IPS-18a (cell line): ENCODE data around the gene HIVEP2.

Source experiments
- H3K27ac ChIP-seq: one replicate; pipeline ENCODE4 v1.5.1; 2013; ENCODE audit warnings: low read length
- H3K27me3 ChIP-seq: one replicate; pipeline ENCODE4 v1.6.1; 2013; ENCODE audit warnings: mild to moderate bottlenecking, low read length; ENCODE audit not compliant: control insufficient read depth, insufficient read depth
- H3K36me3 ChIP-seq: one replicate; pipeline ENCODE4 v1.6.1; 2013; ENCODE audit warnings: low read depth, low read length; ENCODE audit not compliant: control insufficient read depth
- H3K4me1 ChIP-seq: one replicate; pipeline ENCODE4 v1.6.1; 2013; ENCODE audit warnings: low read depth, low read length; ENCODE audit not compliant: control insufficient read depth
- H3K4me3 ChIP-seq: one replicate; pipeline ENCODE4 v1.5.1; 2013; ENCODE audit warnings: low read length
- H3K9ac ChIP-seq: one replicate; pipeline ENCODE4 v1.6.1; 2013; ENCODE audit warnings: mild to moderate bottlenecking, low read length, moderate library complexity
- H3K9me3 ChIP-seq: one replicate; pipeline ENCODE4 v1.6.1; 2013; ENCODE audit warnings: low read depth, low read length; ENCODE audit not compliant: control insufficient read depth

The HIVEP2 gene

DNA sequence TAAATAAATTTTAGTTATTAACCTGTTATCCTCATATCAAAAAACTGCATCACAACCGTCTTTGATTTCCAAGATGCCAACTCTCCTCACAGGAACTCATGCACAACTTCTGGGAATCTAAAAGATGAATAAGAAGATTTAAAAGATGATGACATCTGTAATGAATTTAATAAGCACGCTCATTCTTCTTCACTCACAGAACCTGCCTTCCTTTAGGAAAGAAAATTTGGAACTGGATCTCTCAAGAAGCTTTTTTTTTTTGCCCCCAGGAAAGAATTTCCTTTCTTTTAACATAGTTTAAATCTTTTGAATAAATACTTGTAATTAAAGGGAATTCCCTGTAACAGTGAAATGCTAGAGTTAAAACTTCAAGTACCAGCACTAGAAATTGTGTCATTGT is 161.5 kb downstream of the HIVEP2 start:
- no peaks in the 10 kb centered on the region for H3K27me3 ChIP-seq
- no peak overlapping the region for H3K9ac ChIP-seq
- H3K27ac ChIP-seq = no peak overlapping the region
- H3K9me3 ChIP-seq = no peaks in the 10 kb centered on the region
- H3K4me3 ChIP-seq = no peak overlapping the region
- no peaks in the 10 kb centered on the region for H3K4me1 ChIP-seq
- H3K36me3 ChIP-seq = no peaks in the 10 kb centered on the region

DNA sequence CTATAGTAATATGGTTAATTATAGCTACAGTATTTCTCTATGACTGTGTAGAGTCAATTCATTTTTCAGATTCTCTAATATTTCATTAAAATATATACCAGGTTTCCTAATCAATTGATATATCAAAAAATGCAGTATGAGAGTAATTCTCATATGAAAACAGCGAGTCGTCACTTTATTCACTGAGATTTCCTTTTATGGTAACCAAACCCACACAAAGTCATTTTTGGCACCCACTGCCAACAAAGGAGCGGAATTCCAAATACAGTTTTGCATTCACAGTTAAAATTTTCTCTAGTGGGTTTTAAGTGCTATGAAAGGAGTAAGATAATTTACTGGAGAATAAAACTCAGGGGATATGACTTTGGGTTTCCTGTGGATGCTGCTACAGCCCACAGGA is 163.8 kb downstream of the HIVEP2 start:
- Histone ChIP-seq H3K36me3 (no peaks in the 10 kb centered on the region), H3K4me1 (no peaks in the 10 kb centered on the region), H3K27me3 (no peaks in the 10 kb centered on the region), H3K4me3 (no peak overlapping the region), H3K9ac (no peak overlapping the region), H3K9me3 (no peaks in the 10 kb centered on the region), H3K27ac (no peak overlapping the region)

DNA sequence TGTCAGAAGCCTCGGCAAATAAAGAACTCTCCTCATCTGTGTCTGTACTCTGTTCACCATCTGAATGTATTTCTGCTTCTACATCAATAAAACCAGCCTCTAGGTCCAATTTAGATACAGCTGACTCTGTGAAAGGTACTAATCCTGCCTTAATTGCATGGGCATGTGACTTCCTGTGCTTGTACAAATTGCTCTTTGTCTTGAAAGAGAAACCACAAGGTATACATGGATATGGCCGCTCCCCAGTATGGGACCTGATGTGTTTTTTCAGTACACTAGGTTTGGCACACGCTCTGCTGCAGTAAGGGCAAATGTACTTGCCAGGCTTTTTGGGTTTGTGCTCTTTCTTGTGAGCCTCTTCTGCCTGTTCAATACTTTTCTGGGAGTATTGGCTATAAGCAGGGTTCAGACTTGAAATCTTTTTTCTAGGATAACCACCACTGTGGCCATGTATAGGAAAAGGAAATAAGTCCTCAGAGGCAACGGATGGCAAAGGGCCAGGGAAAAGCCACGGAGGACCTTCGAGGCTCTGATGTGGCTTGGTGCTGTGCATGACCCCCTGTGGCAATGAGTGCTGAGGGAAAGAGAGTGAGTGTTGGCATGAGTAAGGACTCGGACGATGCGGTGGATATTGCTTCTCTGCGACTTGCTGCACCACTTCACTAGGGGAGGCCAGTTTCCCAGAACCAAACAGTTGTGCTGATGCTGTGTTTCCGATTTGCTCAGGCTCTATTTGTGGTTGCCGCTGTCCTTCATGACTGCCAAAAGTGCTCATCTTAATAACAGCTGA is 170.9 kb downstream of the HIVEP2 start:
- Histone ChIP-seq H3K36me3 (peaks cover 9% of the 10 kb centered on the region), H3K9me3 (no peaks in the 10 kb centered on the region), H3K9ac (no peak overlapping the region), H3K27ac (no peak overlapping the region), H3K4me3 (no peak overlapping the region), H3K27me3 (no peaks in the 10 kb centered on the region), H3K4me1 (no peaks in the 10 kb centered on the region)

DNA sequence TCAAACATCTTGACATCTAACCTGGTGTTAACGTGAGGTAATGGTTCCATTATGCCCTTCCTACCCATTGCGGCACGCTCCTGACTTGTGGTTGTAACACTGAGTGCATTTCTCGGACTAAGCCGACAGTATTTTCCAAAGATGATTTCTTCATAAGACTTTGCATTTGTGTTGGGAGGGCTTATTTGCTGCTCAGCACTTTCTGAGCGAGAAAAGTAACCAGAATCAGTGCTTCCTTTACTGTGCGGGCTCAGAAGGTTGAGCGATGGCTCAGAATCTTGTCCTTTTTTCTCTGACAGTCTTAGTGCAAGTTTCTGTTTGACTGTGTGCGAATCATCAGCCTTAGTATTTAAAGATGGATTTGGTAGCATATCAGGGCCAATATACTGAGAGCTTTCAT is 171.7 kb downstream of the HIVEP2 start:
- Histone ChIP-seq H3K27me3 (no peaks in the 10 kb centered on the region), H3K4me1 (no peaks in the 10 kb centered on the region), H3K36me3 (peaks cover 9% of the 10 kb centered on the region), H3K9ac (no peak overlapping the region), H3K27ac (no peak overlapping the region), H3K4me3 (no peak overlapping the region), H3K9me3 (no peaks in the 10 kb centered on the region)

DNA sequence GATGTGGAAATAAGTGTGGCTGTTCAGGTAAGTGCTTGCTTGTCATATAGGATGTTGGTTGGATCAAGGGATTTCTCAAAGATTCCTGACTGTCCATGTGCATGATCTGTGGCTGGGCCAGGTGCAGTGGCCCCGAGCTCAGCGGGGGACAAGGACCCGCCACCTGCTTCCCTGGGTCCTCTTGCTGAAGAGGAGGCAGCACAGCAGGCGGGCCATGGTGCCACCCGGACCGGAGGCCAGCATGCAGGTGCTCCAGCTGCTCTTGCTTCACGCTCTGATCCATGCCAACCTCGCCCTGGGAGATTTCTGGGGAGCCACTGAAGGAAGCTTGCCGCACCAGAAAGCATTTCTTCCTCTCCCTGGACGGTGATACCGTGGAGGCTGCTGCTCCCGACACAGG is 173.8 kb downstream of the HIVEP2 start:
- no peaks in the 10 kb centered on the region for H3K9me3 ChIP-seq
- H3K27ac ChIP-seq = no peak overlapping the region
- no peaks in the 10 kb centered on the region for H3K27me3 ChIP-seq
- H3K4me3 ChIP-seq = no peak overlapping the region
- H3K9ac ChIP-seq = no peak overlapping the region
- H3K36me3 ChIP-seq = peaks cover 9% of the 10 kb centered on the region
- H3K4me1 ChIP-seq = no peaks in the 10 kb centered on the region

DNA sequence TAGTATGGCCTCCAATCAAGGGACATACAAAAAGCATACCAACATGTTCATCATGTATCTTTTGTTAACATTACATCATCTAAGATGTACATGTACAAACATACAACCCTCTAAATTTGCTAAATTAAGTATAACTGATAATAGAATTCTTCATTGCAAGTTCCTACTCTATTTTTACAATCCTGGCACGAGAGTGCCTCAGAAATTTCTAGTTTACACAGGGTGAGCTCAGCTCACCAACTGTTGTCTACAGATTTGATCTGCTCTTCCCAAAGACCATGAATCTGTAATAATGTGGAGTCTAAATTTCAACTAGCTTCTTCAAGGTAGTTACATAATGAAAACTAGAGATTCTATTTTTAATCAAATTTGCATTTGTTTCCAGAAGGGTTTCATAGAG is 179.7 kb downstream of the HIVEP2 start:
- Histone ChIP-seq H3K9ac (no peak overlapping the region), H3K27me3 (no peaks in the 10 kb centered on the region)

DNA sequence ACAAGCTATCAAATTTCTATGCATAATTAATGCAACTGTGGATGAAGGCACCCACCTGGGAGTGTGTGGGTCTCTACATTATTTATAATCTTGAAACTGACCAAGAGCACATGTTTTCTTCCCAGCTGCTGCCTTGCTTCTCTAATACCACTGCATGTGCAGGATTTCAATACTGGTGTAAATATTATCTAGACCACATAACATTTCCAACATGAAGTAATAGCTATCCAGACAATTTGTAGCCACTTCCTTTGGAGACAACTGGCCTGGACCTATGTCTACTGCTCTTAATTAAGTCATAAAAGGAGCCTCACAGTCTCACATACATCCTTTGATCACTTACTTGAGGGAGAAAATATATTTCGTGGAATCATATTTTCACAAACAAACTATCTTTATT is 180.7 kb downstream of the HIVEP2 start:
- Histone ChIP-seq H3K27ac (no peak overlapping the region), H3K36me3 (peaks cover 18% of the 10 kb centered on the region), H3K27me3 (no peaks in the 10 kb centered on the region), H3K9ac (no peak overlapping the region), H3K4me1 (no peaks in the 10 kb centered on the region), H3K4me3 (no peak overlapping the region), H3K9me3 (no peaks in the 10 kb centered on the region)

More for the DNA sequence above, 179.7 kb downstream of the HIVEP2 start:
- no peaks in the 10 kb centered on the region for H3K4me1 ChIP-seq
- H3K4me3 ChIP-seq = no peak overlapping the region
- H3K9me3 ChIP-seq = no peaks in the 10 kb centered on the region
- no peak overlapping the region for H3K27ac ChIP-seq
- H3K36me3 ChIP-seq = peaks cover 8% of the 10 kb centered on the region

DNA sequence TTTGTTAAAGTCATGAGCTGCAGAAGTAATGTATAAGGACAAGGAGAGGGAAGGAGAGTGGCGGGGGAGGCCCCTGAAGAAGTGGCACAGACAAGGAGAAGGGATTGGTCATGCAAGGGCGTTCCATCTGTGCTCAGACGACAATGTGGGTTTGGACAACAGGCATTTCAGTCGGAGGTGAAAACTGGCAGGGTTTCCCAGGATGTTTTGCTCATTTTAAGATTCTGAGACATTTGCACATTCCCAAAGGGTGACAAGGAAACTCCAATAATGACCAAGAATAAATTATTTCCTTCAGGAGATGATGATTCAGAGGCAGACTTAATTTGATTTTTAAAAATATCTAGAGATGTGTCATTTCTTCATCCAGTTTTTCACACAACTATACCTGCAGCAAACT is 181.8 kb downstream of the HIVEP2 start:
- Histone ChIP-seq H3K27me3 (no peaks in the 10 kb centered on the region), H3K36me3 (peaks cover 24% of the 10 kb centered on the region), H3K27ac (no peak overlapping the region), H3K4me1 (no peaks in the 10 kb centered on the region), H3K9ac (no peak overlapping the region), H3K9me3 (no peaks in the 10 kb centered on the region), H3K4me3 (no peak overlapping the region)

DNA sequence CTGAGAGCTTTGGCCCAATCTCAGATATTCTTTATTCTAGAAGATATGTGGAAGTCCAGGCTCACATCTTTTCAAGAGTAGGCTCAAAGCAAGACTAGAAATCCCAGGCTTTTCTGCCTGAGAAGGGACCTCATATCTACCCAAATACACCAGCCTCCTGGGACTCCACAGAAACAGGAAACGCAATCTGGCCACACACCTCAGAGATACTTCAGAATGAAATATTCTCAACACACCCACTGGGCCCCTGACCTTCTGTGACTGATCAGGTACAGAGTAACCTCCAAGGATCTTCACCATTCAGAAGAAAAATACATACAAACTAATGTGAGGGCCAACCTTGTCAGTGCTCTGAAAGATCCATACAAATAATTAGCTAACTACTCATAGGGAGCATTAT is 183.2 kb downstream of the HIVEP2 start:
- Histone ChIP-seq H3K9ac (no peak overlapping the region), H3K36me3 (peaks cover 26% of the 10 kb centered on the region), H3K27ac (no peak overlapping the region), H3K9me3 (no peaks in the 10 kb centered on the region), H3K27me3 (no peaks in the 10 kb centered on the region), H3K4me1 (no peaks in the 10 kb centered on the region), H3K4me3 (no peak overlapping the region)

DNA sequence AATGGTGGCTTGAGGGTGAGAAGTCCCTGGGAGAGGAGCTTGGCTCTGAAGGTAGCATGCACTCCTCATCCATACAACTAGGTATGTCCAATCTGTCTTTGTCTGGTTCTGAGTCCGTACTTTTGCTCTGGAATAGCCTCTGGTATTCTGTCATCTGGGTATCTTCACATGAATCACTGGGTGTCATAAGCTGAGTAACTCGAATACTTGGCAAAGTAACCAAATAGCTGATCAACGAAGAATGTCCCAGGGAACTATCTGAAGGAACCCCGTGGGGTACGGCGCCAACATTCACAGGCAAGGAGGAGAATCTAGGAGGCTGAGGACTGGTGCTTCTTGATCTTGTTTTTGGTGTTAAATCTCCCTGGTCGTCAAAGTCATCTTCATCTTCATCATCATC is 184.8 kb downstream of the HIVEP2 start:
- Histone ChIP-seq H3K9me3 (no peaks in the 10 kb centered on the region), H3K4me3 (no peak overlapping the region), H3K4me1 (no peaks in the 10 kb centered on the region), H3K27me3 (no peaks in the 10 kb centered on the region), H3K9ac (no peak overlapping the region), H3K36me3 (peaks cover 26% of the 10 kb centered on the region), H3K27ac (no peak overlapping the region)

DNA sequence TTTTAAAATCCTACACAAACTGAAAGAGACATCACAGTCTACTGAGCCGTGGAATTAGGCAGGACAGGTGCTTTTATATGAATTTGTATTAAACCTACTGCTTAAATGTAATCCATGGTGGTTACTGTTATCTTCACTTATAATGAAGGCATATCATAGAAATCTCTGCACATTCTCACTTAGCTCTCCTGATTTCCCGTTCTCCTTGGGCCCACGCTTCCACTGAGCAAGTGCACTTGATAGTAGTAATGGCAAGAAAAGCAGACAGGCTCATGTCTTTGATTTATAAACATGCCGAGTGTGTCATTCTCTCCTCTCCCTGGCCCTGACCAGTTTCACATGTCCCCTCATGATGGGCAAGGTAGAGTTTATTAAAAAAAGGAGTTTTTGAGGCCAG is 186.3 kb downstream of the HIVEP2 start:
- no peak overlapping the region for H3K9ac ChIP-seq
- H3K4me1 ChIP-seq = no peaks in the 10 kb centered on the region
- H3K36me3 ChIP-seq = peaks cover 24% of the 10 kb centered on the region
- no peak overlapping the region for H3K4me3 ChIP-seq
- H3K9me3 ChIP-seq = no peaks in the 10 kb centered on the region
- no peak overlapping the region for H3K27ac ChIP-seq
- H3K27me3 ChIP-seq = no peaks in the 10 kb centered on the region

DNA sequence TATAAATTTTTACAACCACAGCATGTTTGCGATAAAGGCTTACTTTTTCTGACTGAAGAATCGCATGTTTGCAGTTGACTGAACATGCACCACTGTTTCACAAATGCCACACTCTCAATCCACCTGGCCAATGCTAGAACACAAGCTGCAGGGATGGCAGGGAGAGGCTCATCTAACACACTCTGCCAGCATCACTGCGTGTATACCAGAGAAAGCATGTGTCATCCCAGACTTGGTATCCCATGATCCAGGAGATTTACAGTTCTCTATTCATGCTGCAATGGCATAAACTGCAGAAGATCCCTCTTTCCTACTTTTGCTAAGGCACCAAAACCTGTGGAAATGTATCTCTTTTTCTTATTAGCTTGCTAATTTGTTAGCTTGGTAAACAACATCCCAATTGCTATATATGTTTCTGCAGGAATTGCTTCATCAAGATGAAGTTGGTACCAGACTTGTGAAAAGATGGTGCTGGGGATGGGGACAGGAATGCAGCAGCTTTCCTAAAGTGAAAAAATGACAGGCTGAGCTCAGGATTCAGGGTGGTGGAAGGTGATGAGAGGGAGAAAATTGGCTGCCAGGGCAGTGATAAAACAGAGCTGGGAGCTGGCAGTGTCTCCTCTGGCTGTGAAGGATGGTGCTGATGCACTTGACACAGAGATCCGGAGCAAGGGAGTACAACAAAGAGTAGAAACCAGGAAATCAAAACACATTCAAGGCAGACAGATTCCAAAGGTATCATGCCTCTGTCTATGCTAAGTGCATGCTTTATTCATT is 186.9 kb downstream of the HIVEP2 start:
- Histone ChIP-seq H3K9me3 (no peaks in the 10 kb centered on the region), H3K4me3 (no peak overlapping the region), H3K36me3 (peaks cover 24% of the 10 kb centered on the region), H3K9ac (no peak overlapping the region), H3K27me3 (no peaks in the 10 kb centered on the region), H3K4me1 (no peaks in the 10 kb centered on the region), H3K27ac (no peak overlapping the region)
